ENCODE data around the gene CCT3.

Gene CCT3

DNA sequence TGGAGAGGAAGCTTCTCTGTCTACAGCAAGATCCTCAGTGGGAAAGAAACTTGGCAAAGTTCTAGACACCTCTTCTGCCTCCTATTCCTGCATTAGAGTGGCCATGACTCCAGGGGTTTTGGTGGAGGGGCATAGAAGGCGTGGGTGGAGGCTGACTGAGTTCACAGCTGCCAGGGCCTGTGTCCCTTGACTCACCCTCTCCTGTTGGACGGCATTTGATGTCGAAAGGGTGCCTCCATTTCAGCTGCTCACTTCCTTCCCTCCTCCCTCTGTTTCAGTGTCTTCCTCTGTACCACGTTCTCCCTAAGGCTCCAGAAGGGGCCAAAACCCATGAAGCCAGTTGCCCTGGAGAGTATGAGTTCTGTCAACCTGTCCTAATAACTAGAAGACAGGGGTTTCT lies 53.3 kb downstream of the CCT3 start:
- H3K4me3 ChIP-seq (ENCODE audit: low read length): no peak overlapping the region
- TF ChIP-seq EZH2phosphoT487 (IDR thresholded peaks at IDR 0.05; ENCODE audit: low read length) (no peak), EZH2 (optimal IDR thresholded peaks at IDR 0.05; ENCODE audit: low read depth, low read length) (no peak)
- H3K27me3 ChIP-seq (replicated peaks; ENCODE audit: insufficient read depth, low read length): no peaks in the 10 kb centered on the region

DNA sequence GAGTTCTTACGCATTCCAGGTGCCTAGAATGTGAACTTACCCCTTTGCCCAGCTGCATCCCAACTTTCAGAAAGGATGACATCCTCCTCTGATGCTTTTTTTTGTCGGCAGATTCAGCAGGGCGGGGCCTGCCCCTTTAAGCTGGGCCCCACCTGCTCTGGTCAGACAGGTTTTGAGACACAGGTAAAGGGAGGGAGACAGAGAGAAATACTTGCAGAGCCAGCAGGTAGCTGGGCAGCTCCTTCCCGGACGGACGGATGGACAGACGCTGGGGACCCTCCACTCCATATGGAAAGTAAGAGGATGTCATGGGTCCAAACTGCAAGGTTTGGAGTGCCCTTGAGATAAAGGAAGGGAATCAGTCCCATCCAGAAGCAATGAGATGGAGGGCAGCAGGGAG lies 54.0 kb downstream of the CCT3 start, which contains the start of gene TMEM79:
Gene TMEM79, plus strand, starts transcription at position 214 of the 400 bp plus-strand sequence. CDS start 902 bp downstream, outside the sequence.
- Histone ChIP-seq H3K9me2 (replicated peaks; ENCODE audit: insufficient read depth, low read length) (no peaks in the 10 kb centered on the region), H2AFZ (ENCODE audit: low read length) (peak within 1 kb of the TSS; percentile 77), H3K36me3 (replicated peaks; ENCODE audit: insufficient read depth, low read length) (peaks cover 3% of the 10 kb centered on the region; the same call in 1 of the 2 replicates), H3K4me2 (ENCODE audit: low read depth, low read length) (peak within 1 kb of the TSS; percentile 84), H3K79me2 (ENCODE audit: low read length) (peaks cover 61% of the 10 kb centered on the region), H3K9me3 (replicated peaks; ENCODE audit: insufficient read depth, low read length) (no peaks in the 10 kb centered on the region), H3K27ac (ENCODE audit: low read length) (peak within 1 kb of the TSS; percentile 68; the same call in 1 of the 2 replicates), H3F3A (ENCODE audit: insufficient read depth, low read length) (peaks cover 7% of the 10 kb centered on the region), H3K4me1 (ENCODE audit: low read length) (peaks cover 23% of the 10 kb centered on the region; the same call in 1 of the 2 replicates), H3K27me3 (replicated peaks; ENCODE audit: insufficient read depth, low read length) (no peaks in the 10 kb centered on the region), H3K4me3 (ENCODE audit: low read length) (peak within 1 kb of the TSS; percentile 84), H4K20me1 (ENCODE audit: insufficient read depth, low read length) (0 out of 2 replicates have a peak, but pooled peaks cover 3% of the 10 kb centered on the region), H3K9ac (ENCODE audit: low read length) (peak within 1 kb of the TSS; percentile 79)
- TF ChIP-seq EZH2 (optimal IDR thresholded peaks at IDR 0.05; ENCODE audit: low read depth, low read length): no peak
- TF ChIP-seq, protein P1, sequence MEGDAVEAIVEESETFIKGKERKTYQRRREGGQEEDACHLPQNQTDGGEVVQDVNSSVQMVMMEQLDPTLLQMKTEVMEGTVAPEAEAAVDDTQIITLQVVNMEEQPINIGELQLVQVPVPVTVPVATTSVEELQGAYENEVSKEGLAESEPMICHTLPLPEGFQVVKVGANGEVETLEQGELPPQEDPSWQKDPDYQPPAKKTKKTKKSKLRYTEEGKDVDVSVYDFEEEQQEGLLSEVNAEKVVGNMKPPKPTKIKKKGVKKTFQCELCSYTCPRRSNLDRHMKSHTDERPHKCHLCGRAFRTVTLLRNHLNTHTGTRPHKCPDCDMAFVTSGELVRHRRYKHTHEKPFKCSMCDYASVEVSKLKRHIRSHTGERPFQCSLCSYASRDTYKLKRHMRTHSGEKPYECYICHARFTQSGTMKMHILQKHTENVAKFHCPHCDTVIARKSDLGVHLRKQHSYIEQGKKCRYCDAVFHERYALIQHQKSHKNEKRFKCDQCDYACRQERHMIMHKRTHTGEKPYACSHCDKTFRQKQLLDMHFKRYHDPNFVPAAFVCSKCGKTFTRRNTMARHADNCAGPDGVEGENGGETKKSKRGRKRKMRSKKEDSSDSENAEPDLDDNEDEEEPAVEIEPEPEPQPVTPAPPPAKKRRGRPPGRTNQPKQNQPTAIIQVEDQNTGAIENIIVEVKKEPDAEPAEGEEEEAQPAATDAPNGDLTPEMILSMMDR (IDR thresholded peaks at IDR 0.05; ENCODE audit: low read length): no peak
- no peak for TF ChIP-seq EZH2phosphoT487 (IDR thresholded peaks at IDR 0.05; ENCODE audit: low read length)
- no peak for DNase-seq

More for the DNA sequence above, 53.3 kb downstream of the CCT3 start:
- no peak overlapping the region for H3K9ac ChIP-seq (ENCODE audit: low read length)
- H3K27ac ChIP-seq (ENCODE audit: low read length): no peak overlapping the region
- no peaks in the 10 kb centered on the region for H3K9me2 ChIP-seq (replicated peaks; ENCODE audit: insufficient read depth, low read length)
- no peak overlapping the region for H2AFZ ChIP-seq (ENCODE audit: low read length)
- H3K4me1 ChIP-seq (ENCODE audit: low read length): peaks cover 23% of the 10 kb centered on the region; the same call in 1 of the 2 replicates
- no peaks in the 10 kb centered on the region for H3K36me3 ChIP-seq (replicated peaks; ENCODE audit: insufficient read depth, low read length)
- no peak overlapping the region for H3K4me2 ChIP-seq (ENCODE audit: low read depth, low read length)
- no peaks in the 10 kb centered on the region for H3K9me3 ChIP-seq (replicated peaks; ENCODE audit: insufficient read depth, low read length)
- peaks cover 7% of the 10 kb centered on the region for H3F3A ChIP-seq (ENCODE audit: insufficient read depth, low read length)
- H3K79me2 ChIP-seq (ENCODE audit: low read length): peaks cover 55% of the 10 kb centered on the region
- no peak for DNase-seq
- 0 out of 2 replicates have a peak, but pooled peaks cover 3% of the 10 kb centered on the region for H4K20me1 ChIP-seq (ENCODE audit: insufficient read depth, low read length)

- Histone ChIP-seq H3K9ac (ENCODE audit: low read length) (peak overlapping the region; percentile 79), H3K27me3 (replicated peaks; ENCODE audit: insufficient read depth, low read length) (no peaks in the 10 kb centered on the region), H3K9me2 (replicated peaks; ENCODE audit: insufficient read depth, low read length) (no peaks in the 10 kb centered on the region), H3K79me2 (ENCODE audit: low read length) (peaks cover 67% of the 10 kb centered on the region), H3K4me3 (ENCODE audit: low read length) (peak overlapping the region; percentile 84), H3K27ac (ENCODE audit: low read length) (peak overlapping the region; percentile 68; the same call in 1 of the 2 replicates), H3F3A (ENCODE audit: insufficient read depth, low read length) (peaks cover 7% of the 10 kb centered on the region), H3K9me3 (replicated peaks; ENCODE audit: insufficient read depth, low read length) (no peaks in the 10 kb centered on the region), H2AFZ (ENCODE audit: low read length) (peak overlapping the region; percentile 77), H4K20me1 (ENCODE audit: insufficient read depth, low read length) (0 out of 2 replicates have a peak, but pooled peaks cover 3% of the 10 kb centered on the region), H3K4me2 (ENCODE audit: low read depth, low read length) (peak overlapping the region; percentile 84), H3K36me3 (replicated peaks; ENCODE audit: insufficient read depth, low read length) (peaks cover 6% of the 10 kb centered on the region), H3K4me1 (ENCODE audit: low read length) (peaks cover 23% of the 10 kb centered on the region; the same call in 1 of the 2 replicates)
- no peak for DNase-seq
- TF ChIP-seq, protein P1 (IDR thresholded peaks at IDR 0.05; ENCODE audit: low read length): no peak
- TF ChIP-seq EZH2phosphoT487 (IDR thresholded peaks at IDR 0.05; ENCODE audit: low read length) (no peak), EZH2 (optimal IDR thresholded peaks at IDR 0.05; ENCODE audit: low read depth, low read length) (no peak)
Observed at GRCh38 chr1:156283521-156283920, 54.6 kb downstream of the CCT3 start.

Data from MM.1S (cell line).